Rectal smooth muscle tissue (tissue), 1 donor: ENCODE data around the gene RASSF3.

Source experiments
- H3K27ac ChIP-seq: one replicate; pipeline ENCODE4 v1.7.0; 2013; ENCODE audit warnings: low read depth, low read length, inconsistent platforms
- H3K27me3 ChIP-seq: one replicate; pipeline ENCODE4 v1.7.0; 2013; ENCODE audit warnings: low read length; ENCODE audit not compliant: control insufficient read depth, insufficient read depth
- H3K36me3 ChIP-seq: one replicate; pipeline ENCODE4 v1.7.0; 2013; ENCODE audit warnings: low read length; ENCODE audit not compliant: control insufficient read depth, insufficient read depth
- H3K4me1 ChIP-seq: one replicate; pipeline ENCODE4 v1.7.0; 2013; ENCODE audit warnings: low read length; ENCODE audit not compliant: control insufficient read depth, insufficient read depth
- H3K4me3 ChIP-seq: one replicate; pipeline ENCODE4 v1.7.0; 2013; ENCODE audit warnings: low read length
- H3K9ac ChIP-seq: one replicate; pipeline ENCODE4 v1.7.0; 2013; ENCODE audit warnings: low read length

RASSF3 gene

GRCh38 chr12:64669270-64669842 lies 59.1 kb downstream of the RASSF3 start:
- peak overlapping the region; percentile 47 for H3K4me3 ChIP-seq
- no peaks in the 10 kb centered on the region for H3K36me3 ChIP-seq
- H3K27ac ChIP-seq, result peak overlapping the region; percentile 61
- no peak overlapping the region for H3K9ac ChIP-seq
- no peaks in the 10 kb centered on the region for H3K27me3 ChIP-seq
- peaks cover 62% of the 10 kb centered on the region for H3K4me1 ChIP-seq

- H3K4me3 ChIP-seq, result peak overlapping the region; percentile 47
Observed at GRCh38 chr12:64670019-64670418, 59.7 kb downstream of the RASSF3 start.

GRCh38 chr12:64670919-64671639 lies 60.8 kb downstream of the RASSF3 start:
- Histone ChIP-seq H3K9ac (no peak overlapping the region), H3K27ac (peak overlapping the region; percentile 85), H3K4me1 (peaks cover 62% of the 10 kb centered on the region), H3K4me3 (no peak overlapping the region), H3K36me3 (no peaks in the 10 kb centered on the region), H3K27me3 (no peaks in the 10 kb centered on the region)

More at GRCh38 chr12:64670019-64670418, 59.7 kb downstream of the RASSF3 start:
- no peaks in the 10 kb centered on the region for H3K27me3 ChIP-seq
- H3K27ac ChIP-seq, result peak overlapping the region; percentile 85
- H3K36me3 ChIP-seq, result no peaks in the 10 kb centered on the region
- no peak overlapping the region for H3K9ac ChIP-seq
- peaks cover 64% of the 10 kb centered on the region for H3K4me1 ChIP-seq

- Histone ChIP-seq H3K4me1 (peaks cover 56% of the 10 kb centered on the region), H3K36me3 (no peaks in the 10 kb centered on the region), H3K9ac (no peak overlapping the region), H3K27ac (peak overlapping the region; percentile 85), H3K4me3 (no peak overlapping the region), H3K27me3 (no peaks in the 10 kb centered on the region)
Observed at GRCh38 chr12:64671681-64672080, 61.4 kb downstream of the RASSF3 start.

GRCh38 chr12:64672925-64673409 lies 62.7 kb downstream of the RASSF3 start:
- Histone ChIP-seq H3K9ac (no peak overlapping the region), H3K27ac (peak overlapping the region; percentile 87), H3K4me3 (no peak overlapping the region), H3K27me3 (no peaks in the 10 kb centered on the region), H3K4me1 (peaks cover 52% of the 10 kb centered on the region), H3K36me3 (no peaks in the 10 kb centered on the region)

GRCh38 chr12:64673490-64674169 lies 63.3 kb downstream of the RASSF3 start:
- Histone ChIP-seq H3K4me3 (no peak overlapping the region), H3K36me3 (no peaks in the 10 kb centered on the region), H3K9ac (no peak overlapping the region), H3K4me1 (peaks cover 52% of the 10 kb centered on the region), H3K27me3 (no peaks in the 10 kb centered on the region), H3K27ac (peak overlapping the region; percentile 87)

GRCh38 chr12:64674367-64674922 lies 64.2 kb downstream of the RASSF3 start:
- Histone ChIP-seq H3K4me3 (no peak overlapping the region), H3K27me3 (no peaks in the 10 kb centered on the region), H3K9ac (no peak overlapping the region), H3K27ac (peak overlapping the region; percentile 87), H3K36me3 (no peaks in the 10 kb centered on the region), H3K4me1 (peaks cover 50% of the 10 kb centered on the region)

GRCh38 chr12:64675795-64676194 lies 65.5 kb downstream of the RASSF3 start:
- H3K4me3 ChIP-seq, result no peak overlapping the region
- peaks cover 41% of the 10 kb centered on the region for H3K4me1 ChIP-seq
- no peaks in the 10 kb centered on the region for H3K36me3 ChIP-seq
- H3K9ac ChIP-seq, result no peak overlapping the region
- peak overlapping the region; percentile 84 for H3K27ac ChIP-seq
- H3K27me3 ChIP-seq, result no peaks in the 10 kb centered on the region

GRCh38 chr12:64678248-64678647 lies 68.0 kb downstream of the RASSF3 start:
- H3K4me1 ChIP-seq, result peaks cover 33% of the 10 kb centered on the region
- no peaks in the 10 kb centered on the region for H3K27me3 ChIP-seq
- no peak overlapping the region for H3K4me3 ChIP-seq
- H3K36me3 ChIP-seq, result no peaks in the 10 kb centered on the region
- no peak overlapping the region for H3K9ac ChIP-seq
- H3K27ac ChIP-seq, result peak overlapping the region; percentile 82

GRCh38 chr12:64678835-64679234 lies 68.5 kb downstream of the RASSF3 start:
- H3K4me1 ChIP-seq, result peaks cover 35% of the 10 kb centered on the region
- H3K9ac ChIP-seq, result no peak overlapping the region
- H3K36me3 ChIP-seq, result no peaks in the 10 kb centered on the region
- peak overlapping the region; percentile 82 for H3K27ac ChIP-seq
- no peak overlapping the region for H3K4me3 ChIP-seq
- no peaks in the 10 kb centered on the region for H3K27me3 ChIP-seq

- Histone ChIP-seq H3K9ac (no peak overlapping the region), H3K4me1 (peaks cover 29% of the 10 kb centered on the region), H3K27ac (peak overlapping the region; percentile 82)
Observed at GRCh38 chr12:64679487-64680001, 69.2 kb downstream of the RASSF3 start.

GRCh38 chr12:64680235-64680634 lies 69.9 kb downstream of the RASSF3 start:
- H3K4me3 ChIP-seq, result no peak overlapping the region
- no peaks in the 10 kb centered on the region for H3K27me3 ChIP-seq
- peaks cover 2% of the 10 kb centered on the region for H3K36me3 ChIP-seq
- peaks cover 27% of the 10 kb centered on the region for H3K4me1 ChIP-seq
- no peak overlapping the region for H3K9ac ChIP-seq
- peak overlapping the region; percentile 82 for H3K27ac ChIP-seq

More at GRCh38 chr12:64679487-64680001, 69.2 kb downstream of the RASSF3 start:
- Histone ChIP-seq H3K36me3 (no peaks in the 10 kb centered on the region), H3K27me3 (no peaks in the 10 kb centered on the region), H3K4me3 (peak overlapping the region; percentile 38)
